GM19455 (cell line): ENCODE measurements around the gene SKI.
"Not testable (repeated sequence)": the region's sequence is repeated elsewhere in the genome, so short reads cannot be mapped to it uniquely, and the experiment has no call there.

Experiments used
- ATAC-seq: cut with Tn5 transposase; IDR thresholded peaks from one replicate; pipeline ENCODE4 v1.9.1; 2021; ENCODE audit not compliant: unreplicated experiment

The SKI gene

GRCh38 chr1:2290595-2291510 lies 62.7 kb downstream of the SKI start:
- no peak for ATAC-seq

- ATAC-seq = no peak
Observed at GRCh38 chr1:2291577-2291976, 63.5 kb downstream of the SKI start.

- no peak for ATAC-seq
Observed at GRCh38 chr1:2292725-2293450, 64.8 kb downstream of the SKI start.

- ATAC-seq = no peak
Observed at GRCh38 chr1:2294033-2294724, 66.1 kb downstream of the SKI start.

- ATAC-seq = no peak
Observed at GRCh38 chr1:2294725-2295078, 66.6 kb downstream of the SKI start.

GRCh38 chr1:2295526-2295925 lies 67.4 kb downstream of the SKI start:
- no peak for ATAC-seq

GRCh38 chr1:2296211-2296610 lies 68.1 kb downstream of the SKI start:
- not testable (repeated sequence) for ATAC-seq

- no peak for ATAC-seq
Observed at GRCh38 chr1:2296614-2297013, 68.5 kb downstream of the SKI start.

GRCh38 chr1:2297246-2298011 lies 69.3 kb downstream of the SKI start:
- no peak for ATAC-seq

- no peak for ATAC-seq
Observed at GRCh38 chr1:2298685-2299084, 70.6 kb downstream of the SKI start.

- no peak for ATAC-seq
Observed at GRCh38 chr1:2299131-2299627, 71.1 kb downstream of the SKI start.

GRCh38 chr1:2300004-2300771 lies 72.1 kb downstream of the SKI start:
- peak; percentile 79 for ATAC-seq

GRCh38 chr1:2300851-2301606 lies 72.9 kb downstream of the SKI start:
- peak; percentile 59 for ATAC-seq

- ATAC-seq = no peak
Observed at GRCh38 chr1:2301607-2302291, 73.6 kb downstream of the SKI start.

GRCh38 chr1:2302292-2302925 lies 74.3 kb downstream of the SKI start:
- no peak for ATAC-seq

GRCh38 chr1:2303016-2303775 lies 75.1 kb downstream of the SKI start:
- no peak for ATAC-seq

- ATAC-seq = no peak
Observed at GRCh38 chr1:2303781-2304180, 75.7 kb downstream of the SKI start.
